ENCODE measurements around the gene FAM227B. TPM values are rescaled to one million over a fixed set of nuclear protein-coding genes. Genes with fewer than 3 reads are reported as not detected.
"Not testable (repeated sequence)": the region's sequence is repeated elsewhere in the genome, so short reads cannot be mapped to it uniquely, and the experiment has no call there.

The FAM227B gene
- polyA plus RNA-seq, 1 experiment: 6.1 TPM

GRCh38 chr15:49492151-49492550 is 128.5 kb downstream of the FAM227B start:
- H3K4me3 ChIP-seq (ENCODE audit: low read depth, low read length): no peak overlapping the region
- ChIA-PET POLR2A (no interaction called here), CTCF (no interaction called here)
- DNase-seq (ENCODE audit: low read depth, low spot score): no peak
- no peak overlapping the region for H3K27ac ChIP-seq (ENCODE audit: low read depth, low read length)
- no peaks in the 10 kb centered on the region for H3K9me3 ChIP-seq (ENCODE audit: control insufficient read depth, insufficient read depth, low read length)
- TF ChIP-seq, protein P1, sequence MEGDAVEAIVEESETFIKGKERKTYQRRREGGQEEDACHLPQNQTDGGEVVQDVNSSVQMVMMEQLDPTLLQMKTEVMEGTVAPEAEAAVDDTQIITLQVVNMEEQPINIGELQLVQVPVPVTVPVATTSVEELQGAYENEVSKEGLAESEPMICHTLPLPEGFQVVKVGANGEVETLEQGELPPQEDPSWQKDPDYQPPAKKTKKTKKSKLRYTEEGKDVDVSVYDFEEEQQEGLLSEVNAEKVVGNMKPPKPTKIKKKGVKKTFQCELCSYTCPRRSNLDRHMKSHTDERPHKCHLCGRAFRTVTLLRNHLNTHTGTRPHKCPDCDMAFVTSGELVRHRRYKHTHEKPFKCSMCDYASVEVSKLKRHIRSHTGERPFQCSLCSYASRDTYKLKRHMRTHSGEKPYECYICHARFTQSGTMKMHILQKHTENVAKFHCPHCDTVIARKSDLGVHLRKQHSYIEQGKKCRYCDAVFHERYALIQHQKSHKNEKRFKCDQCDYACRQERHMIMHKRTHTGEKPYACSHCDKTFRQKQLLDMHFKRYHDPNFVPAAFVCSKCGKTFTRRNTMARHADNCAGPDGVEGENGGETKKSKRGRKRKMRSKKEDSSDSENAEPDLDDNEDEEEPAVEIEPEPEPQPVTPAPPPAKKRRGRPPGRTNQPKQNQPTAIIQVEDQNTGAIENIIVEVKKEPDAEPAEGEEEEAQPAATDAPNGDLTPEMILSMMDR (IDR thresholded peaks at IDR 0.05; ENCODE audit: low read depth, low read length): no peak
- no peaks in the 10 kb centered on the region for H3K27me3 ChIP-seq (ENCODE audit: control insufficient read depth, insufficient read depth, low read length)

DNA sequence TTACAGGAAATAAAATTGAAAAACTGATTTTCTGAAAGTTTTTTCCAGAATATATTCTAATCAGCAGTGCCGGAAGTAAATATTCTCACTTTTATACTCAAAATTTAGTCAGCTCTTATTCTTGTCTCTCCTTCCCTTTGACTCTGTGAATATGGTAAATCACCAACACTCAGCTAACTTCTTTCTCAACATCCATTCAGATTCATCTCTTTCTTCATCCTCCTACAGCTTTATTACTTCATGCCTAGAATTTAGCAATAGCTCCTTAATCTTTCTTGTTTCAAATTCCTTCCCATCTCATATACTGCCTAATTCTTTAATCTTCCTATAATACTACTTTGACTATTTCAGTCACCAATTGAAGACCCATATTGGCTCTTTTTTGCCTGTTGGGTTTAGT is 129.7 kb downstream of the FAM227B start:
- Histone ChIP-seq H3K4me3 (ENCODE audit: low read depth, low read length) (no peak overlapping the region), H3K27me3 (ENCODE audit: control insufficient read depth, insufficient read depth, low read length) (no peaks in the 10 kb centered on the region), H3K27ac (ENCODE audit: low read depth, low read length) (no peak overlapping the region), H3K9me3 (ENCODE audit: control insufficient read depth, insufficient read depth, low read length) (no peaks in the 10 kb centered on the region)
- POLR2A ChIA-PET: interaction anchor here (0.9 kb wide), 1 partner anchor 209 kb away, joined by 4 read pairs; no protein-coding TSS in a partner anchor
- no peak for DNase-seq (ENCODE audit: low read depth, low spot score)
- CTCF ChIA-PET: interaction anchor here (1.1 kb wide), 1 partner anchor 654 kb away, joined by 4 read pairs; no protein-coding TSS in a partner anchor
- TF ChIP-seq, protein P1 (IDR thresholded peaks at IDR 0.05; ENCODE audit: low read depth, low read length): no peak

GRCh38 chr15:49485401-49485800 is 135.2 kb downstream of the FAM227B start:
- H3K4me3 ChIP-seq (ENCODE audit: low read depth, low read length); CTCF ChIA-PET; POLR2A ChIA-PET; H3K9me3 ChIP-seq (ENCODE audit: control insufficient read depth, insufficient read depth, low read length); H3K27me3 ChIP-seq (ENCODE audit: control insufficient read depth, insufficient read depth, low read length); DNase-seq (ENCODE audit: low read depth, low spot score); H3K27ac ChIP-seq (ENCODE audit: low read depth, low read length): not testable (repeated sequence)

- H3K27ac ChIP-seq (ENCODE audit: low read depth, low read length); H3K4me3 ChIP-seq (ENCODE audit: low read depth, low read length); POLR2A ChIA-PET; H3K27me3 ChIP-seq (ENCODE audit: control insufficient read depth, insufficient read depth, low read length); DNase-seq (ENCODE audit: low read depth, low spot score); H3K9me3 ChIP-seq (ENCODE audit: control insufficient read depth, insufficient read depth, low read length): not testable (repeated sequence)
- CTCF ChIA-PET: interaction anchor here (0.7 kb wide), 1 partner anchor 244 kb away, joined by 3 read pairs; no protein-coding TSS in a partner anchor
These were observed 141.6 kb downstream of the FAM227B start for GRCh38 chr15:49478982-49479381.

DNA sequence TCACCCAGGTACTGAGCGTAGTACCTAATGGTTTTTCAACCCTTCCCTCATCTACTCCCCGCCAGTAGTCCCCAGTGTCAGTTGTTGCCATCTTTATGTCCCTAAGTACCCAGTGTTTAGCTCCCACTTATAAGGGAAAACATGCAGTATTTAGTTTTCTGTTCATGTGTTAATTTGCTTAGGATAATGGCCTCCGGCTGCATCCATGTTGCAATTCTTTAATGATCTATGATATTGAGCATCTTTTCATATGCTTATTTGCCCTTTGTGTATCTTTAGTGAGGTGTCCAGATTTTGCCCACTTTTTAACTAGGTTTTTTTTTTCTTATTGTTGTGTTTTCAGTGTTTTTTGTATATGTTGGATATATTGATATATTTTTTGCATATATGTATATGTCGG is 142.6 kb downstream of the FAM227B start:
- POLR2A ChIA-PET; H3K4me3 ChIP-seq (ENCODE audit: low read depth, low read length); DNase-seq (ENCODE audit: low read depth, low spot score); H3K9me3 ChIP-seq (ENCODE audit: control insufficient read depth, insufficient read depth, low read length); H3K27ac ChIP-seq (ENCODE audit: low read depth, low read length); H3K27me3 ChIP-seq (ENCODE audit: control insufficient read depth, insufficient read depth, low read length): not testable (repeated sequence)
- CTCF ChIA-PET: interaction anchor here (0.7 kb wide), 1 partner anchor 243 kb away, joined by 3 read pairs; no protein-coding TSS in a partner anchor

DNA sequence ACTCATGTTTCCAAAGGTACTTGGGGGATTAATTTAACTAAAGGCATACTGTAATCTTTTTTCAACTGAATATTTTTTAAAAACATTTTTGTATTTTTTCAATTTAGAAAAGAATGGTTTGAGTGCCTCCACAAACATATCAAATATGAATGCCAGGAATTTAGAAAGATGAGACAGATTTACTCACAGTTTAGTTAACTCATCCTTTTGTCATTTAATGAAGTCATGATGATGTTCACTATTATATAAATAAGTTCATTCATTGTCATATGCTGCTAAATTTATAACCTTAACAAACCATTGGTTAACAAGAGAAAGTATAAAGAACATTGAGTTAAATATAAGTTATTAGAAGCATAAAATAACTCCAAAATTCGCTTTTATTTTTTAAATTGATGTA is 147.6 kb downstream of the FAM227B start:
- ChIA-PET POLR2A (no interaction called here), CTCF (no interaction called here)
- TF ChIP-seq, protein P1 (IDR thresholded peaks at IDR 0.05; ENCODE audit: low read depth, low read length): no peak
- DNase-seq (ENCODE audit: low read depth, low spot score): no peak
- no peak overlapping the region for H3K4me3 ChIP-seq (ENCODE audit: low read depth, low read length)
- no peaks in the 10 kb centered on the region; the same call in 1 of the 2 replicates for H3K9me3 ChIP-seq (ENCODE audit: control insufficient read depth, insufficient read depth, low read length)
- no peak overlapping the region for H3K27ac ChIP-seq (ENCODE audit: low read depth, low read length)
- no peaks in the 10 kb centered on the region for H3K27me3 ChIP-seq (ENCODE audit: control insufficient read depth, insufficient read depth, low read length)
